ENCODE data around the gene HAPLN3. TPM values are rescaled to one million over a fixed set of nuclear protein-coding genes. Genes with fewer than 3 reads are reported as not detected.

HAPLN3 gene
- total and polyA plus RNA-seq, 2 experiments from 2014 or later: 4.2 to 6.6 TPM

DNA sequence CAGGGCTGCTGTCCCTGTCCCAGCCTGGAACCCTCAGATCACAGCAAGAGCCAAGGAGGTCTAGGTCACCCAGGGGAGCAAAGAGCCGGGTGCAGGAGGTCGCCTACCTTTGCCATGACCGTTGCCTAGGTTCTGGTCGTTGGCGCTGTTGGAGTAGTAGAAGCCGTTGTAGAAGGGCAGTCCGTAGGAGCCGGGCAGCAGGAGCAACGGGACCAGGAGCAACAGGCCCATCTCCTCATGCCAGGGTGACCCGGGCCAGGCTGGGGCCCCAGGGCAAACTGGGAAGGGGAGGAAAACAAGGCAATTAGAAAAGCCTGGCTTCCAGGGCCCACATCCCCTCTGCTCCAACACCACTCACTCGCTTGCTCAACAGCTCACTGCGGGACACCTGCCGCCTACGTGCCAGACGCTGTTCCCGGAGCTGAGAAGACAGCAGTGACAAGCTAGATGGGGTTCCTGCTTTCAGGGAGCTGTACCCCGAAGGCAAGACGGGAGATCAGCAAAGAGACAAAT, 8.2 kb downstream of the HAPLN3 start:
- TF ChIP-seq, protein P1, sequence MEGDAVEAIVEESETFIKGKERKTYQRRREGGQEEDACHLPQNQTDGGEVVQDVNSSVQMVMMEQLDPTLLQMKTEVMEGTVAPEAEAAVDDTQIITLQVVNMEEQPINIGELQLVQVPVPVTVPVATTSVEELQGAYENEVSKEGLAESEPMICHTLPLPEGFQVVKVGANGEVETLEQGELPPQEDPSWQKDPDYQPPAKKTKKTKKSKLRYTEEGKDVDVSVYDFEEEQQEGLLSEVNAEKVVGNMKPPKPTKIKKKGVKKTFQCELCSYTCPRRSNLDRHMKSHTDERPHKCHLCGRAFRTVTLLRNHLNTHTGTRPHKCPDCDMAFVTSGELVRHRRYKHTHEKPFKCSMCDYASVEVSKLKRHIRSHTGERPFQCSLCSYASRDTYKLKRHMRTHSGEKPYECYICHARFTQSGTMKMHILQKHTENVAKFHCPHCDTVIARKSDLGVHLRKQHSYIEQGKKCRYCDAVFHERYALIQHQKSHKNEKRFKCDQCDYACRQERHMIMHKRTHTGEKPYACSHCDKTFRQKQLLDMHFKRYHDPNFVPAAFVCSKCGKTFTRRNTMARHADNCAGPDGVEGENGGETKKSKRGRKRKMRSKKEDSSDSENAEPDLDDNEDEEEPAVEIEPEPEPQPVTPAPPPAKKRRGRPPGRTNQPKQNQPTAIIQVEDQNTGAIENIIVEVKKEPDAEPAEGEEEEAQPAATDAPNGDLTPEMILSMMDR (IDR thresholded peaks at IDR 0.05; ENCODE audit: poor library complexity): no peak
- TF ChIP-seq EZH2 (IDR thresholded peaks at IDR 0.05; ENCODE audit: borderline replicate concordance): no peak
- no peak for TF ChIP-seq EZH2phosphoT487 (IDR thresholded peaks at IDR 0.05; ENCODE audit: low read depth, severe bottlenecking, unreplicated experiment)
- Histone ChIP-seq H3K9me2 (replicated peaks; ENCODE audit: insufficient read depth) (no peaks in the 10 kb centered on the region), H3K4me2 (no peak overlapping the region), H2AFZ (no peak overlapping the region), H3K9me3 (ENCODE audit: low read depth) (no peaks in the 10 kb centered on the region), H3K4me3 (no peak overlapping the region), H3K79me2 (no peaks in the 10 kb centered on the region), H3K27ac (no peak overlapping the region), H3K4me1 (ENCODE audit: insufficient read depth) (no peaks in the 10 kb centered on the region), H3K36me3 (replicated peaks; ENCODE audit: insufficient read depth, low read depth) (no peaks in the 10 kb centered on the region), H4K20me1 (ENCODE audit: insufficient read depth, poor library complexity, severe bottlenecking) (no peaks in the 10 kb centered on the region), H3K27me3 (no peaks in the 10 kb centered on the region)
- WGBS (ENCODE audit: low lambda C conversion rate, missing lambda C conversion rate): 88% methylated on average over 18 of the region's 18 CpGs
- DNase-seq (ENCODE audit: low spot score): no peak

DNA sequence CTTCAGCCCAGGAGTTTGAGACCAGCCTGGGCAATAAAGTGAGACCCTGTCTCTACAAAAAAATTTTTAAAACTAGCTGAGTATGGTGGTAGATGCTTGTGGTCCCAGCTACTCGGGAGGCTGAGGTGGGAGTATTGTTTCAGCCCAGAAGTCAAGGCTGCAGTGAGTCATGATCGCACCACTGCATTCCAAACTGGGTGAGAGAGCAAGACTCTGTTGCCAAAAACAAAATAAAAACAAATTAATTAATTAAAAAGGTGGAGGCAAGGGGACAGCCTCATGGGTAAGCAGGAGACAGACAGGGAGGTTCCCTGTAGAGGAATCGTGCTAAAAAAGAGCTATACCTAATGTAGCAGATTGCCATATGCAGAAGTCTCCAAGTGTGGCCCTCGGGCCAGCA, 12.6 kb downstream of the HAPLN3 start:
- Histone ChIP-seq H3K9me2 (replicated peaks; ENCODE audit: insufficient read depth) (no peaks in the 10 kb centered on the region), H3K4me2 (no peak overlapping the region), H3K79me2 (no peaks in the 10 kb centered on the region), H2AFZ (no peak overlapping the region), H3K4me3 (no peak overlapping the region), H3K27ac (no peak overlapping the region), H3K27me3 (no peaks in the 10 kb centered on the region), H3K9me3 (ENCODE audit: low read depth) (no peaks in the 10 kb centered on the region), H3K36me3 (replicated peaks; ENCODE audit: insufficient read depth, low read depth) (no peaks in the 10 kb centered on the region), H3K4me1 (ENCODE audit: insufficient read depth) (no peaks in the 10 kb centered on the region), H4K20me1 (ENCODE audit: insufficient read depth, poor library complexity, severe bottlenecking) (no peaks in the 10 kb centered on the region)
- DNase-seq (ENCODE audit: low spot score): no peak
- 87% methylated on average over 4 of the region's 4 CpGs for WGBS (ENCODE audit: low lambda C conversion rate, missing lambda C conversion rate)
- no peak for TF ChIP-seq EZH2phosphoT487 (IDR thresholded peaks at IDR 0.05; ENCODE audit: low read depth, severe bottlenecking, unreplicated experiment)

DNA sequence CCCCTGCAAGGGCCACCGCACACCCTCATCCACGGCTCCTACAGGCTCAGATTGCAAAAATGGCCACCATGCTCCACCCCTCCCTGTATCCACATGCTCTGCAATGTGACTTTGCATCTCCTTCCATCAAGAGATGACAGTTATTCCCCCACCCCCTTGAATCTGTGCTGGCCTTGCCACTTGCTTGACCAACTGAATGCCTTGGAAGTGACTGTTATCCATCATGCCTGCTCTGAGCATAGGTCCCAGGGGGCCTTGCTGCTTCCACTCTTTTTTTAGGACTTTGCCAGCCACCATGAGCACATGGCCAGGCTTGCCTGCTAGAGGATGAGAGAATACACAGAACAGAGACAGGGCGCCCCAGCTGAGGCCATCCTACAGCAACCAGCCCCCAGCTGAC, 13.6 kb downstream of the HAPLN3 start:
- H3K9me2 ChIP-seq (replicated peaks; ENCODE audit: insufficient read depth): no peaks in the 10 kb centered on the region
- H4K20me1 ChIP-seq (ENCODE audit: insufficient read depth, poor library complexity, severe bottlenecking): no peaks in the 10 kb centered on the region
- TF ChIP-seq EZH2 (IDR thresholded peaks at IDR 0.05; ENCODE audit: borderline replicate concordance) (no peak), EZH2phosphoT487 (IDR thresholded peaks at IDR 0.05; ENCODE audit: low read depth, severe bottlenecking, unreplicated experiment) (no peak)
- TF ChIP-seq, protein P1 (IDR thresholded peaks at IDR 0.05; ENCODE audit: poor library complexity): no peak
- WGBS (ENCODE audit: low lambda C conversion rate, missing lambda C conversion rate): 94% methylated on average over 3 of the region's 3 CpGs
- no peak overlapping the region for H3K4me2 ChIP-seq
- no peak overlapping the region for H3K4me3 ChIP-seq
- no peaks in the 10 kb centered on the region for H3K79me2 ChIP-seq
- DNase-seq (ENCODE audit: low spot score): no peak
- no peaks in the 10 kb centered on the region for H3K27me3 ChIP-seq
- no peaks in the 10 kb centered on the region for H3K4me1 ChIP-seq (ENCODE audit: insufficient read depth)
- H3K9me3 ChIP-seq (ENCODE audit: low read depth): no peaks in the 10 kb centered on the region
- H3K27ac ChIP-seq: no peak overlapping the region
- H2AFZ ChIP-seq: no peak overlapping the region
- no peaks in the 10 kb centered on the region for H3K36me3 ChIP-seq (replicated peaks; ENCODE audit: insufficient read depth, low read depth)

DNA sequence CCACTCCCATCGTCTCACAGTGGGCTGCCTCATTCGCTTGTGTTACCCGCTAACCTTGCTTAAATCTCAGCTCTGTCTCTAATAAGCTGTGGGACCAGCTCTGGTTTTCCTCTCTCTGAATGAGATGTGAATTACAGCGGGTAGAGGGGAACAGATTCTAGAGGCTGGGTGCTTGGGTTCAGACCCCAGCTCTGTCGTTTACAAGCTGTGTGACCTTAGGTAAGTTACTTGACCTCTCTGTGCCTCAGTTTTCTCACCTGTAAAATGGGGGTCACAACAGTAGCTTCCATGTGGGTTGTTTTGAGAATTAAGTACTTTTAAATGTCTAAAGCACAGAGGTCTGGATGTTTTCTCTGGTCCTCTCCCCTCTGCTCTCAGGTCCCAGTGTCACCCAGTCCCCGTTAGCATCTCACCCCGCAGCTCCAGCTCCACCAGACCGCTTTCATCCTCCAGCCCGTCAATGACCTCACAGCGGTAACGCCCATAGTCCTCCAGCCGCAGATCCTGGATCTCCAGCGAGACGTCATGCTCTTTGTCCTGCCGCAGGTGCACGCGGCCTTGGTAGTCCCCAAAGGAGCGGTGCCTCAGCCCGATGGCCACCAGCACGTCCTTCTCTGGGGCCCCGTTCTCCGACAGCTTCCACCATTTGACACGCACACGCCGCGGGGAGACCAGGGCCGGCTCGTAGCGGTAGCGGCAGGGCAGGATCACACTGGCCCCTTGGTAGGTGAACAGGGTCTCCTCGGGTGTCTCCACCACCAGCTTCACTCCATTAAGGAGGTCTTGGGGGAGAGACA, 14.2 kb downstream of the HAPLN3 start:
- no peak overlapping the region for H3K27ac ChIP-seq
- no peaks in the 10 kb centered on the region for H3K79me2 ChIP-seq
- H3K9me3 ChIP-seq (ENCODE audit: low read depth): no peaks in the 10 kb centered on the region
- no peak for TF ChIP-seq EZH2 (IDR thresholded peaks at IDR 0.05; ENCODE audit: borderline replicate concordance)
- no peak for TF ChIP-seq EZH2phosphoT487 (IDR thresholded peaks at IDR 0.05; ENCODE audit: low read depth, severe bottlenecking, unreplicated experiment)
- TF ChIP-seq, protein P1 (IDR thresholded peaks at IDR 0.05; ENCODE audit: poor library complexity): no peak
- H3K4me2 ChIP-seq: no peak overlapping the region
- H2AFZ ChIP-seq: no peak overlapping the region
- H3K4me3 ChIP-seq: no peak overlapping the region
- no peaks in the 10 kb centered on the region for H4K20me1 ChIP-seq (ENCODE audit: insufficient read depth, poor library complexity, severe bottlenecking)
- H3K27me3 ChIP-seq: no peaks in the 10 kb centered on the region
- H3K36me3 ChIP-seq (replicated peaks; ENCODE audit: insufficient read depth, low read depth): no peaks in the 10 kb centered on the region
- H3K9me2 ChIP-seq (replicated peaks; ENCODE audit: insufficient read depth): no peaks in the 10 kb centered on the region
- no peaks in the 10 kb centered on the region for H3K4me1 ChIP-seq (ENCODE audit: insufficient read depth)
- DNase-seq (ENCODE audit: low spot score): no peak
- 96% methylated on average over 31 of the region's 31 CpGs for WGBS (ENCODE audit: low lambda C conversion rate, missing lambda C conversion rate)
